OCI-LY7 (cell line): Measurements from ENCODE around the gene RNF215. TPM values are rescaled to one million over a fixed set of nuclear protein-coding genes. Genes with fewer than 3 reads are reported as not detected.
A peak's percentile ranks its signal among the peaks of the same experiment; 100 is the strongest.

ENCODE experiments used
- BruUV-seq: library from RNA; stranded (reverse); fragments of 400-500 nt; replicated peaks from 2 replicates; lab custom pipeline; 2021; lab: Mats Ljungman, UMichigan
- CTCF ChIA-PET: fragments of 300-600 bp; sonication (Branson Sonifier 250); formaldehyde crosslinking; loops from one replicate; lab custom pipeline; 2022; ENCODE audit warnings: antibody characterized with exemption; ENCODE audit not compliant: unreplicated experiment; lab: Charles Lee
- POLR2A ChIA-PET: fragments of 300-600 bp; sonication (Branson Sonifier 250); formaldehyde crosslinking; loops from one replicate; lab custom pipeline; 2022; ENCODE audit warnings: antibody characterized with exemption; lab: Charles Lee
- DNase-seq: peaks from one replicate; pipeline ENCODE4 v3.0.0-alpha.2; 2015; ENCODE audit warnings: low spot score
- H2AFZ ChIP-seq: fragments of 200-600 bp; sonication (generic), shearing (Covaris generic); 2 replicates; pipeline ENCODE4 v1.6.1; 2014; ENCODE audit warnings: mild to moderate bottlenecking, antibody characterized with exemption, low read length, moderate library complexity
- H3K27ac ChIP-seq: fragments of 200-600 bp; sonication (generic); 2 replicates; pipeline ENCODE4 v1.5.1; 2014; ENCODE audit warnings: mixed run types, low read depth, mild to moderate bottlenecking, moderate library complexity, low read length, inconsistent platforms; ENCODE audit not compliant: poor library complexity, severe bottlenecking
- H3K36me3 ChIP-seq: fragments of 200-600 bp; sonication (generic); 2 replicates; pipeline ENCODE4 v1.6.1; 2014; ENCODE audit warnings: mild to moderate bottlenecking, antibody characterized with exemption, low read length, moderate library complexity, mixed read lengths; ENCODE audit not compliant: insufficient read depth
- H3K4me1 ChIP-seq: fragments of 200-600 bp; sonication (generic); 2 replicates; pipeline ENCODE4 v1.5.1; 2014; ENCODE audit warnings: mild to moderate bottlenecking, low read length; ENCODE audit not compliant: insufficient read depth, poor library complexity, severe bottlenecking
- H3K4me2 ChIP-seq: fragments of 200-600 bp; sonication (generic); 2 replicates; pipeline ENCODE4 v1.6.1; 2014; ENCODE audit warnings: mild to moderate bottlenecking, low read length
- H3K4me3 ChIP-seq: fragments of 200-600 bp; sonication (generic); 2 replicates; pipeline ENCODE4 v1.5.1; 2014; ENCODE audit warnings: mild to moderate bottlenecking, low read depth, low read length; ENCODE audit not compliant: poor library complexity, severe bottlenecking
- H3K79me2 ChIP-seq: fragments of 200-600 bp; sonication (generic); 2 replicates; pipeline ENCODE4 v1.6.1; 2016; ENCODE audit warnings: low read depth, mild to moderate bottlenecking, low read length, moderate library complexity, mixed read lengths; ENCODE audit not compliant: insufficient read depth
- H3K9me2 ChIP-seq: fragments of 200-600 bp; sonication (generic); 2 replicates; pipeline ENCODE4 v1.6.1; 2016; ENCODE audit warnings: mild to moderate bottlenecking, low read length, mixed read lengths; ENCODE audit not compliant: insufficient read depth
- H3K9me3 ChIP-seq: fragments of 200-600 bp; sonication (generic); 2 replicates; pipeline ENCODE4 v1.6.1; 2014; ENCODE audit warnings: mild to moderate bottlenecking, mixed run types, low read length, mixed read lengths
- H4K20me1 ChIP-seq: fragments of 200-600 bp; sonication (generic); 2 replicates; pipeline ENCODE4 v1.6.1; 2014; ENCODE audit warnings: mild to moderate bottlenecking, antibody characterized with exemption, low read length, moderate library complexity, mixed read lengths; ENCODE audit not compliant: insufficient read depth
- EZH2phosphoT487 ChIP-seq: fragments of 200-600 bp; sonication (generic); IDR thresholded peaks from 2 replicates; pipeline ENCODE4 v1.6.1; 2018; ENCODE audit warnings: low read depth, borderline replicate concordance, mild to moderate bottlenecking, mixed run types, antibody characterized with exemption, low read length, moderate library complexity, mixed read lengths
- intact Hi-C: fragments of 100-400 bp; cut with micrococcal nuclease; formaldehyde crosslinking; loops from one replicate; pipeline ENCODE4 v1.10.0; 2022; ENCODE audit not compliant: unreplicated experiment
- total RNA-seq, 2 experiments: library from RNA; depleted of rRNA in 1 of 2; stranded (reverse); fragments of >200 nt in 1 of 2; shearing (Covaris generic) in 1 of 2; gene quantifications; 2 replicates each; pipeline ENCODE4 v1.2.3, GENCODE V29; 2014 to 2022
- TF ChIP-seq, protein P1 (sequence below): fragments of 200-600 bp; sonication (generic); conservative IDR thresholded peaks from 2 replicates; pipeline ENCODE4 v1.5.1; 2014; ENCODE audit warnings: mild to moderate bottlenecking, antibody characterized with exemption, low read length, moderate library complexity, mixed read lengths

The RNF215 gene
- total RNA-seq, 2 experiments from 2014 or later, result 8.0 to 13.8 TPM

DNA sequence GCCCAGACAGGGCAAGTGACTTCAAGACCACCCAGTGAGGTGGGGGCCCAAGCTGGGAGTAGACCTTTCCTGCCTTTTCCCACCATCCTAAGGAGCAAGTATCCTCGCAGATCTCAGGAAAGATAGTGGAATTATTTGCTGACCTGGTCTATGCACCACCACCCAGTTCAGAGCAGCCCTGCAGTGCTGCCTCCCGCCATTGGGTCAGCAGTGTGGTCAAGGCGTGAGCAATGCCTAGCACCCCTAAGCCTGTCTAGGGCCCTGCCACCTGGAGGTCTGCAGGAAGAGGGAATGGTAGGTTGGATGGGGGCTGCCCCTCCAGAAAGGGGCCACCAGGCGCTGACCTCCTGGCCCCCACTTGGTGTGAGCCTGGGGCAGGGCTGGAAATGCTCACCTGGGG lies 44.9 kb upstream of the RNF215 start:
- ChIA-PET POLR2A (interaction anchor here (6.6 kb wide), 1 partner anchor 8 kb away, joined by 48 read pairs; the partner anchor contains the start of gene MTFP1), CTCF (interaction anchor here (0.6 to 1.3 kb wide), 2 partner anchors 8 to 129 kb away, joined by 3 to 5 read pairs; no protein-coding TSS in a partner anchor)
- TF ChIP-seq, protein P1, sequence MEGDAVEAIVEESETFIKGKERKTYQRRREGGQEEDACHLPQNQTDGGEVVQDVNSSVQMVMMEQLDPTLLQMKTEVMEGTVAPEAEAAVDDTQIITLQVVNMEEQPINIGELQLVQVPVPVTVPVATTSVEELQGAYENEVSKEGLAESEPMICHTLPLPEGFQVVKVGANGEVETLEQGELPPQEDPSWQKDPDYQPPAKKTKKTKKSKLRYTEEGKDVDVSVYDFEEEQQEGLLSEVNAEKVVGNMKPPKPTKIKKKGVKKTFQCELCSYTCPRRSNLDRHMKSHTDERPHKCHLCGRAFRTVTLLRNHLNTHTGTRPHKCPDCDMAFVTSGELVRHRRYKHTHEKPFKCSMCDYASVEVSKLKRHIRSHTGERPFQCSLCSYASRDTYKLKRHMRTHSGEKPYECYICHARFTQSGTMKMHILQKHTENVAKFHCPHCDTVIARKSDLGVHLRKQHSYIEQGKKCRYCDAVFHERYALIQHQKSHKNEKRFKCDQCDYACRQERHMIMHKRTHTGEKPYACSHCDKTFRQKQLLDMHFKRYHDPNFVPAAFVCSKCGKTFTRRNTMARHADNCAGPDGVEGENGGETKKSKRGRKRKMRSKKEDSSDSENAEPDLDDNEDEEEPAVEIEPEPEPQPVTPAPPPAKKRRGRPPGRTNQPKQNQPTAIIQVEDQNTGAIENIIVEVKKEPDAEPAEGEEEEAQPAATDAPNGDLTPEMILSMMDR, result no peak
- TF ChIP-seq EZH2phosphoT487, result no peak
- H3K36me3 ChIP-seq, result peaks cover 45% of the 10 kb centered on the region
- no peaks in the 10 kb centered on the region for H3K9me3 ChIP-seq
- intact Hi-C loops, result no loop called here
- H3K4me1 ChIP-seq, result peaks cover 25% of the 10 kb centered on the region
- peaks cover 4% of the 10 kb centered on the region; the same call in 1 of the 2 replicates for H3K79me2 ChIP-seq
- no peak overlapping the region for H3K4me2 ChIP-seq
- H3K27ac ChIP-seq, result no peak overlapping the region
- no peak for DNase-seq
- no peaks in the 10 kb centered on the region for H3K9me2 ChIP-seq
- H4K20me1 ChIP-seq, result no peaks in the 10 kb centered on the region
- BruUV-seq, result no TSS peak
- H2AFZ ChIP-seq, result no peak overlapping the region
- no peak overlapping the region for H3K4me3 ChIP-seq

DNA sequence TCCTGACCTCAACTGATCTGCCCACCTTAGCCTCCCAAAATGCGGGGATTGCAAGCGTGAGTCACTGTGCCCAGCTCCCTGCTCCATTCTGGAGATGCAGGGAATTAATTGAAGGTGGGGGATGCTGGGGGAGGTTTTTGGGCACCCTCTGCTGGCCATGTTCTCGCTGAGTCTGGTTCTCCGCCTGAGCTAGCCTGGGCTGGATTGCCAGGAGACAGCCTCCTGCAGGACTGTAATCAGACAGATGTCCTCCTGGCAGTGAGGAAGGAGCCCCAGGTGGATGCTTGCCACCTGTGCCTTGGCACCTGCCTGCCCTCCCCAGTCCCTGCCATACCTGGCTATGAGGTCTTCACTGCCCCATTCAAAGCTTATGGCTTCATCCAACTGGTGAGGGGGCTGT lies 43.7 kb upstream of the RNF215 start:
- Histone ChIP-seq H3K4me1 (peaks cover 29% of the 10 kb centered on the region), H3K27ac (no peak overlapping the region), H4K20me1 (no peaks in the 10 kb centered on the region), H2AFZ (no peak overlapping the region), H3K4me3 (no peak overlapping the region), H3K79me2 (peaks cover 16% of the 10 kb centered on the region; the same call in 1 of the 2 replicates), H3K4me2 (no peak overlapping the region), H3K9me2 (no peaks in the 10 kb centered on the region), H3K9me3 (no peaks in the 10 kb centered on the region), H3K36me3 (peaks cover 51% of the 10 kb centered on the region)
- ChIA-PET CTCF (interaction anchor here (0.6 kb wide), 1 partner anchor 33 kb away, joined by 4 read pairs; no protein-coding TSS in a partner anchor), POLR2A (no interaction called here)
- no peak for TF ChIP-seq EZH2phosphoT487
- TF ChIP-seq, protein P1, result peak; percentile 41; the same call in 1 of the 2 replicates
- intact Hi-C loops, result no loop called here
- no peak for DNase-seq
- no TSS peak for BruUV-seq

DNA sequence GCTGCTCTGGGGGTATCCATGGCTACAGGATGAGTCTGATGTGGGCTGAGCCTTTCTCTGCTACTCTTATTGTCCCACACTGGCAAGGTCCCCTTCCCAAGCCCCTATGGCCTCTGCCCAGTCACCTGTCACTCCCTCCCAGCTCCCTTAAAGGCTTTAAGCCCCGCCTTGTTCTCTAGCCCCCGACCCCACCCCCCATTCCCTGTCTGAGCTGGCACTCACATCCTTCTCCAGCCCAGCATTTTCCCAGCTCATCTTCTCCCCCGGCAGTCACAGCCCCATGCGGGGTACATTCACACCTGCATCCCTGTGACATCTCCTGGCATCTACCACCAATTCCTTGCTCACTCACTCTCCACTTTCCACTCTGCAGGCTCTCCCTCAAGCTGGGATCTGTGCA lies 42.7 kb upstream of the RNF215 start:
- Histone ChIP-seq H2AFZ (no peak overlapping the region), H3K9me3 (no peaks in the 10 kb centered on the region), H3K9me2 (no peaks in the 10 kb centered on the region), H3K27ac (no peak overlapping the region), H3K4me1 (peaks cover 21% of the 10 kb centered on the region), H3K79me2 (peaks cover 26% of the 10 kb centered on the region; the same call in 1 of the 2 replicates), H4K20me1 (no peaks in the 10 kb centered on the region), H3K4me2 (no peak overlapping the region), H3K36me3 (peaks cover 51% of the 10 kb centered on the region), H3K4me3 (no peak overlapping the region)
- ChIA-PET POLR2A (no interaction called here), CTCF (no interaction called here)
- TF ChIP-seq, protein P1, result no peak
- TF ChIP-seq EZH2phosphoT487, result no peak
- BruUV-seq, result no TSS peak
- intact Hi-C loops, result loop anchor here (10.0 kb wide), 2 partner anchors 1045 to 1165 kb away; partner anchors contain the start of genes AP1B1, EWSR1 and RHBDD3
- no peak for DNase-seq
